PFSK-1 (cell line): ENCODE data around the gene STARD3.

Experiments
- FOXP2 ChIP-seq: optimal IDR thresholded peaks from 2 replicates; pipeline ENCODE3; 2011; ENCODE audit warnings: borderline replicate concordance, control low read depth, inconsistent platforms; ENCODE audit not compliant: insufficient read depth; ENCODE audit errors: extremely low read length, extremely low read depth
- POLR2AphosphoS5 ChIP-seq: IDR thresholded peaks from 2 replicates; pipeline ENCODE4 v1.6.1; 2012; ENCODE audit warnings: low read depth, mild to moderate bottlenecking, control low read depth, low read length, moderate library complexity
- REST ChIP-seq, 2 experiments: IDR thresholded peaks; 2 replicates each; pipeline versions ENCODE4 v1.6.1 to v1.8.0; 2011 to 2012; ENCODE audit warnings: low read depth in 2 of 2, low read length in 2 of 2, control low read depth in 1 of 2, inconsistent platforms in 1 of 2, mild to moderate bottlenecking in 1 of 2, moderate library complexity in 1 of 2; ENCODE audit not compliant: insufficient read depth in 1 of 2
- SIN3A ChIP-seq: IDR thresholded peaks from 2 replicates; pipeline ENCODE4 v1.6.1; 2012; ENCODE audit warnings: mild to moderate bottlenecking, low read length, moderate library complexity, borderline replicate concordance; ENCODE audit not compliant: insufficient read depth
- TAF1 ChIP-seq: IDR thresholded peaks from 2 replicates; pipeline ENCODE4 v1.6.1; 2012; ENCODE audit warnings: low read length, control low read depth, borderline replicate concordance; ENCODE audit not compliant: insufficient read depth

Gene STARD3

GRCh38 chr17:39622380-39623006 is 14.5 kb upstream of the STARD3 start:
- TF ChIP-seq TAF1 (no peak), SIN3A (no peak), REST (IDR thresholded peaks at IDR 0.05; ENCODE audit: insufficient read depth in 1 of 2, low read depth in 2 of 2, low read length in 2 of 2) (no peak), FOXP2 (no peak), POLR2AphosphoS5 (no peak)

GRCh38 chr17:39623356-39623950 is 13.5 kb upstream of the STARD3 start:
- TF ChIP-seq FOXP2 (no peak), REST (IDR thresholded peaks at IDR 0.05; ENCODE audit: insufficient read depth in 1 of 2, low read depth in 2 of 2, low read length in 2 of 2) (0 out of 4 replicates have a peak, but pooled peaks of 1 of the 2 experiments have one; percentile 41)

- TF ChIP-seq FOXP2 (no peak), TAF1 (no peak), REST (IDR thresholded peaks at IDR 0.05; ENCODE audit: insufficient read depth in 1 of 2, low read depth in 2 of 2, low read length in 2 of 2) (no peak), POLR2AphosphoS5 (no peak), SIN3A (no peak)
These were observed 12.6 kb upstream of the STARD3 start for GRCh38 chr17:39624313-39624712.

- TF ChIP-seq POLR2AphosphoS5 = no peak
- TF ChIP-seq REST (IDR thresholded peaks at IDR 0.05; ENCODE audit: insufficient read depth in 1 of 2, low read depth in 2 of 2, low read length in 2 of 2) = no peak
- TF ChIP-seq SIN3A = no peak
- no peak for TF ChIP-seq TAF1
- no peak for TF ChIP-seq FOXP2
These were observed 11.7 kb upstream of the STARD3 start for GRCh38 chr17:39625198-39625785.
